WTC11 (cell line): Measurements from ENCODE around the gene HLTF. TPM values are rescaled to one million over a fixed set of nuclear protein-coding genes. Genes with fewer than 3 reads are reported as not detected.
"Not testable (repeated sequence)": the region's sequence is repeated elsewhere in the genome, so short reads cannot be mapped to it uniquely, and the experiment has no call there.

Experiments used
- ATAC-seq: fragments of 200-7000 bp; cut with Tn5 transposase; 2 replicates; pipeline ENCODE4 v1.10.0; 2021; ENCODE audit warnings: mild to moderate bottlenecking, moderate library complexity
- CTCF ChIA-PET: fragments of 300-600 bp; sonication (Branson Sonifier 250); formaldehyde crosslinking; loops from one replicate; lab custom pipeline; 2021; ENCODE audit warnings: antibody characterized with exemption; lab: Charles Lee
- POLR2A ChIA-PET: fragments of 350-600 bp; sonication (Branson Sonifier 250); formaldehyde crosslinking; loops from one replicate; lab custom pipeline; 2021; ENCODE audit warnings: antibody characterized with exemption; lab: Charles Lee
- DNase-seq: peaks from one replicate; pipeline ENCODE4 v3.0.0; 2021; ENCODE audit warnings: low spot score
- H3K27ac Mint-ChIP-seq: 2 replicates; pipeline ENCODE4 v1.8.0; 2021; ENCODE audit warnings: mixed read lengths
- H3K27me3 Mint-ChIP-seq: 2 replicates; pipeline ENCODE4 v1.8.0; 2021; ENCODE audit warnings: low read depth, mild to moderate bottlenecking, moderate library complexity, mixed read lengths
- H3K36me3 Mint-ChIP-seq: 2 replicates; pipeline ENCODE4 v1.8.0; 2021; ENCODE audit warnings: mixed read lengths
- H3K4me1 Mint-ChIP-seq: 2 replicates; pipeline ENCODE4 v1.8.0; 2022; ENCODE audit warnings: mixed read lengths
- H3K4me3 Mint-ChIP-seq: 2 replicates; pipeline ENCODE4 v1.8.0; 2021; ENCODE audit warnings: mild to moderate bottlenecking, moderate library complexity, mixed read lengths
- H3K9me3 Mint-ChIP-seq: 2 replicates; pipeline ENCODE4 v1.8.0; 2021; ENCODE audit warnings: mixed read lengths
- CBFB ChIP-seq: sonication (generic); formaldehyde crosslinking; IDR thresholded peaks from 2 replicates; pipeline ENCODE4 v1.8.1; 2022; ENCODE audit warnings: mild to moderate bottlenecking, low read depth, missing genetic modification reagents
- ETV6 ChIP-seq: sonication (generic); formaldehyde crosslinking; IDR thresholded peaks from 2 replicates; pipeline ENCODE4 v1.8.1; 2022; ENCODE audit warnings: mild to moderate bottlenecking, missing genetic modification reagents
- total RNA-seq: library from RNA; stranded (reverse); gene quantifications from 3 replicates; pipeline ENCODE4 v1.2.3, GENCODE V29; 2021
- TF ChIP-seq, protein P1 (sequence below): sonication (generic); formaldehyde crosslinking; IDR thresholded peaks from 2 replicates; pipeline ENCODE4 v1.8.0; 2023; ENCODE audit warnings: missing genetic modification reagents

Gene HLTF
- total RNA-seq, 1 experiment from 2014 or later: 62.4 TPM

GRCh38 chr3:148987551-148987950 is 98.8 kb downstream of the HLTF start:
- CTCF ChIA-PET, H3K4me3 Mint-ChIP-seq: not testable (repeated sequence)
- H3K27me3 Mint-ChIP-seq: peaks cover 12% of the 10 kb centered on the region

GRCh38 chr3:148981273-148981672 is 105.1 kb downstream of the HLTF start:
- Mint-ChIP-seq H3K36me3 (no peaks in the 10 kb centered on the region; the same call in 1 of the 2 replicates), H3K27me3 (peaks cover 5% of the 10 kb centered on the region; the same call in 1 of the 2 replicates), H3K4me1 (peaks cover 5% of the 10 kb centered on the region), H3K27ac (no peak overlapping the region), H3K9me3 (peaks cover 15% of the 10 kb centered on the region), H3K4me3 (no peak overlapping the region)
- ChIA-PET CTCF (interaction anchor here (1.9 kb wide), 1 partner anchor 19 kb away, joined by 7 read pairs; no protein-coding TSS in a partner anchor), POLR2A (no interaction called here)
- DNase-seq (no peak), ATAC-seq (no peak)
- TF ChIP-seq, protein P1, sequence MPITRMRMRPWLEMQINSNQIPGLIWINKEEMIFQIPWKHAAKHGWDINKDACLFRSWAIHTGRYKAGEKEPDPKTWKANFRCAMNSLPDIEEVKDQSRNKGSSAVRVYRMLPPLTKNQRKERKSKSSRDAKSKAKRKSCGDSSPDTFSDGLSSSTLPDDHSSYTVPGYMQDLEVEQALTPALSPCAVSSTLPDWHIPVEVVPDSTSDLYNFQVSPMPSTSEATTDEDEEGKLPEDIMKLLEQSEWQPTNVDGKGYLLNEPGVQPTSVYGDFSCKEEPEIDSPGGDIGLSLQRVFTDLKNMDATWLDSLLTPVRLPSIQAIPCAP (CRISPR knock-in tag): no peak
- TF ChIP-seq ETV6 (CRISPR knock-in tag) (no peak), CBFB (no peak)

More at GRCh38 chr3:148987551-148987950, 98.8 kb downstream of the HLTF start:
- ATAC-seq, H3K27ac Mint-ChIP-seq, H3K36me3 Mint-ChIP-seq, POLR2A ChIA-PET, DNase-seq, H3K9me3 Mint-ChIP-seq: not testable (repeated sequence)
- H3K4me1 Mint-ChIP-seq: peaks cover 35% of the 10 kb centered on the region

Other genes starting within 250 kb of the HLTF start
- gene CPA3, start 221.2 kb downstream of the HLTF start, total RNA-seq: not detected in 3 replicates
- gene GYG1, start 95.0 kb downstream of the HLTF start, total RNA-seq: 34.8 to 43.1 TPM (median 41.7 TPM) in 3 replicates
- gene HPS3, start 43.1 kb upstream of the HLTF start, total RNA-seq: 51.3 to 59.6 TPM (median 58.7 TPM) in 3 replicates
- gene CP, start 135.3 kb upstream of the HLTF start, total RNA-seq: 1.1 to 1.9 TPM (median 1.5 TPM) in 3 replicates
- 1.6 to 2.4 TPM (median 2.2 TPM) in 3 replicates for gene TM4SF18, start 247.1 kb upstream of the HLTF start, total RNA-seq